ENCODE data around the gene NYNRIN. TPM values are rescaled to one million over a fixed set of nuclear protein-coding genes. Genes with fewer than 3 reads are reported as not detected.
"Not testable (repeated sequence)": the region's sequence is repeated elsewhere in the genome, so short reads cannot be mapped to it uniquely, and the experiment has no call there.

NYNRIN gene
- total RNA-seq, 1 donor from 2014 or later = 12.6 TPM

DNA sequence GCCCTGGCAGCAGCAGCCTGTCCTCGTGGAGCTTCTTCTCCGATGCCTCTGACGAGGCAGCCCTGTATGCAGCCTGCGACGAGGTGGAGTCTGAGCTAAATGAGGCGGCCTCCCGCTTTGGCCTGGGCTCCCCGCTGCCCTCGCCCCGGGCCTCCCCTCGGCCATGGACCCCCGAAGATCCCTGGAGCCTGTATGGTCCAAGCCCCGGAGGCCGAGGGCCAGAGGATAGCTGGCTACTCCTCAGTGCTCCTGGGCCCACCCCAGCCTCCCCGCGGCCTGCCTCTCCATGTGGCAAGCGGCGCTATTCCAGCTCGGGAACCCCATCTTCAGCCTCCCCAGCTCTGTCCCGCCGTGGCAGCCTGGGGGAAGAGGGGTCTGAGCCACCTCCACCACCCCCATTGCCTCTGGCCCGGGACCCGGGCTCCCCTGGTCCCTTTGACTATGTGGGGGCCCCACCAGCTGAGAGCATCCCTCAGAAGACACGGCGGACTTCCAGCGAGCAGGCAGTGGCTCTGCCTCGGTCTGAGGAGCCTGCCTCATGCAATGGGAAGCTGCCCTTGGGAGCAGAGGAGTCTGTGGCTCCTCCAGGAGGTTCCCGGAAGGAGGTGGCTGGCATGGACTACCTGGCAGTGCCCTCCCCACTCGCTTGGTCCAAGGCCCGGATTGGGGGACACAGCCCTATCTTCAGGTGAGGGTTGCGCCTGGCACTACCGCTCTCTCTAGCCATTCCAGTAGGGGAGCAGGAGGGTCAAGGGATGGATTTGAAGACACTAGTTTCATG is 28.7 kb upstream of the NYNRIN start:
- DNase-seq = no peak

DNA sequence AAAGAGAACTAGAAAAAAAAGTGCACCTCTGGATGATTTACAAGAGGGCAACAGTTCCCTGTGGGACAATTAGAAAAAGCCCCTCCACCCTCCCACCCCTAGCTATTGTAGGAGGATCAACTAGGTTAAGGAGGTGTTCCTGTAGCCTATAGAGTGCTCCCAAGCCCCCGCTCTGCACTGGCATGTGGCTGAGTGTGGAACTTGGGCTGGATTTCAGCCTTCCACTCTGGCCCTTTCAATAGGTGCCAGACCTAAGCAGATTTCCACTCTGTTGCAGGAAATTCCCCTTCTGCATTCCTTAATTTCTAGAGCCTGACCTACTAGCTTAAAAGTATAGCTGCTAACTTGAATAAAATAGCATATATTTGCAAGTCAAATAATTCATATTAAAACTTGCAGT is 28.1 kb upstream of the NYNRIN start:
- DNase-seq = no peak

DNA sequence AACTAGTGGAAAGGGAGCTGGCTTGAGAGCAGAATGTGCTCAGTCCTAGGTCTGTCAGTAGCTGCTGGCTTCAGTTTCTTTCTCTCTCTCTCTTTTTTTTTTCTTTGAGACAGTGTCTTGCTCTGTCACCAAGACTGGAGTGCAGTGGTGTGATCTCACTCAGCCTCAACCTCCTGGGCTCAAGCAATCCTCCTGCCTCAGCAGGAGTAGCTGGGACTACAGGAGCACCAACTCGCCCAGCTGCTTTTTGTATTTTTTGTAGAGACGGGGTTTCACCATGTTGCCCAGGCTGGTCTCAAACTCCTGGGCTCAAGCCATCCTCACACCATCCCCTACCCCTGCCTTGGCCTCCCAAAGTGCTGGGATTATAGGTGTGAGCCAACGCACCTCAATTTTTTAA is 27.2 kb upstream of the NYNRIN start:
- DNase-seq = not testable (repeated sequence)

DNA sequence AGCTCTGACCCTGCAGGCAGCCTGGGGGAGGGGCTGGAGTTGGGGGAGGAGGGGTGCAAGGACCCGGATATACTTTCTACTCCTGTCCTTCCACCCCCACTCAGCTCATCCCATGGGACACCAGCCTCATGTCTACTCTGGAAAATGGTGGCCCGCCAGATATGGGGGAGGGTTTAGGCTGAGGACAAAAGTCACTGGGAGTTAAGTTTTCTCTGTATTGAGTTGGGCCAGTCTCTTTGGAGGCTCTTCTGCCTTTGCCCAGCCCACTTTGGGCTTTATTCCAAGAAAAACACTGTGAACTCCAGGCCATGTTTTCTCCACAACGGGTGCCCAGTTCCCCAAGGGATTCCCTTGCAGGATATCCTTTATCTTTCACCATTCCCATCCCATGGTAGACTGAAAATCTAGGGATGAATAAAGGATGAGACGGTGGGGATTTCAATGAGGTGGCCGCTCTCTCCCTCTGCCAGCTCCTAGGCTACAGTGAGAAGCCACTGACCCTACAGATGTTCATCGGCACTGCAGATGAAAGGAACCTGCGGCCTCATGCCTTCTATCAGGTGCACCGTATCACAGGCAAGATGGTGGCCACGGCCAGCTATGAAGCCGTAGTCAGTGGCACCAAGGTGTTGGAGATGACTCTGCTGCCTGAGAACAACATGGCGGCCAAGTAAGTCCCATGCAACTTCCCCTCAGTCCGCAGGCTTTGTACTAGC is 25.9 kb upstream of the NYNRIN start:
- peak; percentile 17 for DNase-seq

DNA sequence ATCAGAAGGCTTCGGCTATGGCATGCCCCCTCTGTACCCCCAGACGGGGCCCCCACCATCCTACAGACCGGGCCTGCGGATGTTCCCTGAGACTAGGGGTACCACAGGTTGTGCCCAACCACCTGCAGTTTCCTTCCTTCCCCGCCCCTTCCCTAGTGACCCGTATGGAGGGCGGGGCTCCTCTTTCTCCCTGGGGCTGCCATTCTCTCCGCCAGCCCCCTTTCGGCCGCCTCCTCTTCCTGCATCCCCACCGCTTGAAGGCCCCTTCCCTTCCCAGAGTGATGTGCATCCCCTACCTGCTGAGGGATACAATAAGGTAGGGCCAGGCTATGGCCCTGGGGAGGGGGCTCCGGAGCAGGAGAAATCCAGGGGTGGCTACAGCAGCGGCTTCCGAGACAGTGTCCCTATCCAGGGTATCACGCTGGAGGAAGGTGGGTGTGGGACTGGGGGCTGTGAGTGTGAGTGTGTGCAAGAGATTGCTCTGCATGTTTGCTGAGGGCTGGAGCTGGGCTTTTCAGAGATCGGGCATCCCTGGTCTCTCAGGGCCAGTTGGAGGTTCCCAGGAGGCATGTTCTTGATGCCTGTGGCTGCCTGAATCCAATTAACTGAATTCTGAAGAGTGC is 22.2 kb upstream of the NYNRIN start:
- no peak for DNase-seq

- no peak for DNase-seq
Observed at GRCh38 chr14:24377126-24377525, 21.7 kb upstream of the NYNRIN start.

GRCh38 chr14:24377657-24378056 is 21.1 kb upstream of the NYNRIN start:
- no peak for DNase-seq

DNA sequence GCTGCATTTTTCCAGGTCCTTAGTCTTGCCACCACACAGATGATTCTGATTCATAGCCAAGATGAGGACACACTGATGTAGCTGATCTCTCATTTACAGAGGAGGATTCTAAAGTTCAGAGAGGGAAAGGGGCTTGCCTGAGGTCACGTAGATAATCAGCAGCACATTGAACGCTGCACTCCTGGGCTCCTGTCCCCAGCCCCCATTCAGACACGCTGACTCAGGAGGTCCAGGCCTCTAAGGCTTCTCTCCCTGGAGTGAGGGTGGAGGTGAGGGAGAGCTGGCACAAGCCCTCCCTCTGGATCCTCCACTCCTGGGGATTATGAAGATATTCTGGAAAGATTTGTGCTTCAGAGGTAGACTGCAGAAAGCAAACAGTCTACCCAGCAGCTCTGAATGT is 20.5 kb upstream of the NYNRIN start:
- no peak for DNase-seq

DNA sequence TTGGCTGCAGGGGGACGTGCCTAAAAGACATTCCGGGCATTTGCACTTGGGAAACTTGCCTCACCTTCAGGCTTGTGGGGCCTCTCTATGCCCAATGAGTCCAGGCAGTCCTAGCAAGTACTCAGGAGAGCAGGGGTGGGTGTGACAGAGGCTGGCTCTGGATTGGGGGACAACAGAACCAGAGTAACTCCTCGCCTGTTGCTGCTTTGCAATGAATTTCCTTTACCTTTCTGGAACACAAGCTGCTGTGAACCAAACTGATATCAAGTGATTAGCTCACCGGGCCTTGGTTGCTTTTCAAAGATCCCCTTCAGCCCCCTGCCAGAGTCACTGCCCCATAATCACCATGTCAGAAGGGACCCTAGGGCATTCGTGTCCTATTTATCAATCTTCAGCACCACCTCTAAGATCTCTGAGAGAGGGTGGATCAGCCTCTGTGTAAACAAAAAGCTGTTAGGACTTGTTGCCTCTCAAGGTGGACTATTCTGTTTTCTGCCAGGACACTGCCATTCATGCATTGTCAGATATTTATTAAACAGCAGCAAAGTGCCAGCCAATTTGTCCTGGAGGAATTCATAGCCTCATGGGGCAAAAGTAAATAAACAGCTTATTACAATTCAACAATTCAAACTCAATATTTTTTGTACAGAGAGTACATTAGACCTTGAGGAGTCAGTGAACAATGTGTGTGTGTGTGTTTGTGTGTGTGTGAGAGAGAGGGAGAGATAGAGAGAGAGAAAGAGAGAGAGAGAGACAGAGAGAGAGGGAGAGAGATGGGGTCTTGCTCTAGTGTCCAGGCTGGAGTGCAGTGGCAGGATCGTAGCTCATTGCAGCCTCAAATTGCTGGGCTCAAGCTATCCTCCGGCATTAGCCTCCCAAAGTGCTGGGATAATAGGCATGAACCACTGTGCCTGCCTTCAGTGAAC is 19.6 kb upstream of the NYNRIN start:
- no peak for DNase-seq

- DNase-seq = no peak
Observed at GRCh38 chr14:24379907-24380730, 18.7 kb upstream of the NYNRIN start.

- no peak for DNase-seq
Observed at GRCh38 chr14:24381363-24382063, 17.3 kb upstream of the NYNRIN start.

DNA sequence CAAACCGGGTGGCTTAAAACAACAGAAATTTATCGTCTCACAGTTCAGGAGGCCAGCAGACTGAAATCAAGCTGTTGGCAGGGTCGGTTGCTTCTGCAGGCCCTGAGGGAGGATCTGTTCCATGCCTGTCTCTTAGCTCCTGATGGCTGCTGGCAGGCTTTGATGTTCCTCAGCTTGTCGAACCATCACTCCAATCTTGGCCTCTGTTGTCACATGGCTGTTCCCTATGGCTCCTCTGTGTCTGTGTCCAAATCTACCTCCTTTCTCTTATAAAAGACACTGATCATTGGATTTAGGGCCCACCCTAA is 16.8 kb upstream of the NYNRIN start:
- DNase-seq = no peak

DNA sequence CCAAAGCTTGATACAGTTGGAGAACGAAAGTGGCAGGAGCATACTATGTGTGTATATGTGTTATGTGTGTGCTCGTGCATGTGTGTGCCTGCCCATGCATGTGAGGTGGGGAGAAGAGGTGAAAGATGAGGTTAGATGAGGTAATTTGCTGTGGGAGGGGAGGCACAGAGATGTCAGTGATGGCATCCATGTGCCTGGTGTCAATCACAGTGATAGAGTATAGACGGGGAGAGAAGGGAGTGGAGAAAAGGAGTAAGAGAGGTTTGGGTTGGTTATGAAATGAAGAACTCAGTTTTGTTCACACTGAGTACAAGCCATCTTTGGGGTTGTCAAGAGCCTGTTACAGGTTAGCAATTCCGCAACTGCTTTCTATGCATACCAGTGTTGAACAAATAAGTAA is 14.6 kb upstream of the NYNRIN start:
- no peak for DNase-seq

DNA sequence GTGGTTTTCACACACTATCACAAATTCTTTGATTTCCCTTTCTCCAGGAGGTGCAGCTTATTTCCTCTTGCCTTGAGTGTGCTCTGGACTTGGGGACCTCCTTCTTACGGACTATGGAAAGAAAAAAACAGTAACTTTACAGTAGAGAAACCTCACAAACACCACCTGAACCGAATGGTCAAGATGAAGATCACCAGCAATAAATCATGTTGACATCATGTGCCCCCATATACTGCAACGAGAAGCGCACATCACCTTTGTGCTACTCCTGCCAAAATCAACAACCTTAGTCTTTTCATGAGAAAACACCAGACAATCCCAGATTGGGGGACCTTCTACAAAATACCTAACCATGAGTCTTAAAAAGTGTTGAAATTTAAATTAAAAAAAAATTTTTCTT is 13.3 kb upstream of the NYNRIN start:
- DNase-seq = no peak

- DNase-seq = no peak
Observed at GRCh38 chr14:24387009-24387345, 11.8 kb upstream of the NYNRIN start.

GRCh38 chr14:24387579-24387978 is 11.2 kb upstream of the NYNRIN start:
- DNase-seq = not testable (repeated sequence)

DNA sequence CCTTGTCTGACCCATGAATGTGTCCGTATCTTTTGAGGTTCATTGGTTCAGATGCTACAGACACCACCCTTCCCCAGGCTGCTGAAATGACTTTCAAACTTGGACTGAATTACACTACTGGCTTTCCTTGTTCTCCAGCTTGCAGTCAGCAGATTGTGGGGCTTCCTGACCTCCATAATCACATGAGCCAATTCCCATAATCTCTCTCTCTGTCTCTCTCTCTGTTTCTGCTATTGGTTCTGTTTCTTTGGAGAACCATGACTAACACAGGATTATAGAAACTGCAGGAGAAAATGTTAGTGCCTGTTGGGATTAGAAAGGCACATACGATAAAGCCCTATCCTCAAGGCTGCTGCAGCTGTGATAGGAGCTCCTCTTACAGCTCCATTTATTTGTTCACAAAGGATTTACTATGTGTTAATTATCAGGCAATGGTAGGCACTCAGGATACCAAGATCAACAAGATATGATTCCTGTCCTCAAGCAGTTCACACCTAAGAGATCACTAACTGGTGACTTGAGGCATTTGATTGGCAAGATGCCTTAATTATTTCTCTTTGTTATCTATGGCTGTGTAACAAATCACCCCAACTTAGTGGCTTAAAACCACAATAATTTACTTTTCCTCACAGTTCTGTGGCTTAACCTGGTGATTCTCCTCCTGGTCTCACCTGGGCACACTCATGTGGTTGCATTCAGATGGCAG is 10.2 kb upstream of the NYNRIN start:
- DNase-seq = no peak

DNA sequence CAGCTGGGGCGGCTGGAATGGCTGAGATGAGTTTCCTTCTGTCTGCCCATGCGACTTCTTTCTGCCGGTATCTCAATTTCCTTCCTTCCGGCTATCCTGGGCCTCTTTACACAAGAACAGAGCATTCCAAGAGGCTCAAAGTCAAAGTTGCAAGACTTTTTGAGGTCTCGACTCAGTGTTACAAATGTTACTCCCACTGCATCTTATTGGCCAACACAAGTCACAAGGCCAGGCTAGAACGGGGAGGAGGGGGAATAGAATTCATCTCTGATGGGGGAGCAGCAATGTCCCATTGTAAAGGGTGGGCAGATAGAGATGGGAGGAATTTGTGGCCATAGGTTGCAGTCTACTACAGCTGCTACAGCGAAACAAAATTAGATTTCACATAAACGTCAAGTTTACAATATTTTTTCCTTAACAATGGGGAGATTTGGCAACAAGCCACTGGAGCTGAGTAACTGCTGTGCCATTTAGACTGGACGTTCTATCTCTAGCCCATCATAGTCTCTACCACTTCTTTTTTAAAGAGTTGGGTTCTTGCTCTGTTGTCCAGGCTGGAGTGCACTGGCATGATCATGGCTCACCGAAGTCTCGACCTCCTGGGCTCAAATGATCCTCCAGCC is 9.5 kb upstream of the NYNRIN start:
- peak; percentile 63 for DNase-seq

- no peak for DNase-seq
Observed at GRCh38 chr14:24390701-24391468, 7.9 kb upstream of the NYNRIN start.
